ENCODE results near the gene OR2A14.

OR2A14 gene, protein sequence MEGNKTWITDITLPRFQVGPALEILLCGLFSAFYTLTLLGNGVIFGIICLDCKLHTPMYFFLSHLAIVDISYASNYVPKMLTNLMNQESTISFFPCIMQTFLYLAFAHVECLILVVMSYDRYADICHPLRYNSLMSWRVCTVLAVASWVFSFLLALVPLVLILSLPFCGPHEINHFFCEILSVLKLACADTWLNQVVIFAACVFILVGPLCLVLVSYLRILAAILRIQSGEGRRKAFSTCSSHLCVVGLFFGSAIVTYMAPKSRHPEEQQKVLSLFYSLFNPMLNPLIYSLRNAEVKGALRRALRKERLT

DNA sequence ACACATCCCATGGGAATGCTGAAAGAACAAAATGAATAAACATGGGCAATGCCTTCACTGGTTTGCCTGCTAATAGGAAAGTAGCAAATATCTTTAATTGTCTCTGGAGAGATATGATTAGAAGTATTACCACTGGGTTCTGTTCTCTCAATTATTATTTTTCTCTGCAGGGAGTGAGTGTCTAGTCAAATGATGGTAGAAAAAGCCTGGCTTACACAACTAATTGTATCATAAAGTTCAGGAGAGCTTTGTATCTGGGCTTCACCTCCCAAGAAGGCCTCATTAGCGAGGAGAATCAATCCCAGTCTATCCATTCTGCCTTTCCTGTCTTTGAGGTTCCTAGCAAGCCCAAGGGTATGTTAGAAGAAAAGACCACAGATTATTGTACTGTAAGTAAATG lies at the start of gene OR2A14:
TSS of gene OR2A14 (plus strand) at position 301 of the 400 bp plus-strand sequence. CDS start 5,937 bp downstream, outside the sequence.
- Histone ChIP-seq H3K27me3 (ENCODE audit: control insufficient read depth in 1 of 2, insufficient read depth in 2 of 2, low read length in 2 of 2) (no peaks in the 10 kb centered on the region), H3K4me1 (ENCODE audit: insufficient read depth, low read length) (no peaks in the 10 kb centered on the region), H3K9ac (ENCODE audit: low read length) (no peak within 1 kb of the TSS), H3K9me3 (ENCODE audit: low read length) (no peaks in the 10 kb centered on the region), H3K36me3 (ENCODE audit: insufficient read depth, low read length) (no peaks in the 10 kb centered on the region), H3K27ac (ENCODE audit: low read depth, low read length) (no peak within 1 kb of the TSS), H3K4me3 (ENCODE audit: low read depth in 1 of 2, low read length in 2 of 2) (no peak within 1 kb of the TSS)

- H3K27ac ChIP-seq (ENCODE audit: low read depth, low read length): no peak overlapping the region
- no peak overlapping the region for H3K9ac ChIP-seq (ENCODE audit: low read length)
- H3K36me3 ChIP-seq (ENCODE audit: insufficient read depth, low read length): no peaks in the 10 kb centered on the region
- H3K4me3 ChIP-seq (ENCODE audit: low read depth in 1 of 2, low read length in 2 of 2): no peak overlapping the region
- H3K27me3 ChIP-seq (ENCODE audit: control insufficient read depth in 1 of 2, insufficient read depth in 2 of 2, low read length in 2 of 2): no peaks in the 10 kb centered on the region
- no peaks in the 10 kb centered on the region for H3K9me3 ChIP-seq (ENCODE audit: low read length)
- no peaks in the 10 kb centered on the region for H3K4me1 ChIP-seq (ENCODE audit: insufficient read depth, low read length)
Observed at GRCh38 chr7:144074374-144074773, 48.6 kb upstream of the OR2A14 start.

DNA sequence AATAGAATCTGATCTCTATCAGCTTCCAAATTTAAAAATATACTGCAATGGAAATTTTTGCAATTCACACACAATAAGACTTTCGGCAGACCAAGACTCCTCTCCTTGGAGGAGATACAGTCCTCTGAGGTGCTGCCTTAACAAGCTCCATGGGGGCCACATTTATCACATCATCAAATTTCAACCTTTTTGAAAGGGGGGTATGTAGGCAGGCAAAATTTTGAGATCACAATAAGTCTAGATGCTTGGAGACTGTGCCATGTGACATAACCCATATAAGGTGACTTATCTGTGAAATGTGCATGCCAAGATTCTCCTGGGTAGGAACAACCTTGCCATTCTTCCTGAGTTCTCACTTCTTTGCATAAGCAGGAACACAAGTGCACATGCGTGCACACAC lies 37.0 kb upstream of the OR2A14 start, which contains the start of gene OR2A12:
TSS of gene OR2A12 (plus strand) at position 301 of the 400 bp plus-strand sequence. CDS start 8,830 bp downstream, outside the sequence.
- H3K36me3 ChIP-seq (ENCODE audit: insufficient read depth, low read length): no peaks in the 10 kb centered on the region
- H3K27ac ChIP-seq (ENCODE audit: low read depth, low read length): no peak within 1 kb of the TSS
- H3K9me3 ChIP-seq (ENCODE audit: low read length): no peaks in the 10 kb centered on the region
- H3K4me1 ChIP-seq (ENCODE audit: insufficient read depth, low read length): no peaks in the 10 kb centered on the region
- H3K27me3 ChIP-seq (ENCODE audit: control insufficient read depth in 1 of 2, insufficient read depth in 2 of 2, low read length in 2 of 2): no peaks in the 10 kb centered on the region
- no peak within 1 kb of the TSS for H3K9ac ChIP-seq (ENCODE audit: low read length)
- no peak within 1 kb of the TSS for H3K4me3 ChIP-seq (ENCODE audit: low read depth in 1 of 2, low read length in 2 of 2)

DNA sequence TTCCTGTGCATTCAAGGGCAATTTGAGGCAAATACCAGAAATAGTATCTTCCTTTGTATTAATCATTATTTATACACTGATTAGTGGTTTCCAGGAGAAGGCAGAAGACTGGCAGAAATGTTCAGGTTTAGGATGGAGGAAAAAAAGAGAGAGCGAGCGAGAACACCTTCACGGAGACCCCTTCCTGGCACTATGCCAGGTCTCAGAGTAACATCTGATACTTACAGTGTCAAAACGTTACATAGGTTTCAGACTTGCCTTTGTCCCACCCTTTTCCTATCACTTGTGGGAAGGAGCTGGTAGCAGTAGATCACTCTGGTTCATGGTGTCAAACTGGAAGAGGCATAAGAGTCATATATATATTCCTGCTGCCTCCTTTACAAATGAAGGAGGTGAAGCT lies 36.2 kb upstream of the OR2A14 start:
- H3K9ac ChIP-seq (ENCODE audit: low read length): no peak overlapping the region
- no peak overlapping the region for H3K4me3 ChIP-seq (ENCODE audit: low read depth in 1 of 2, low read length in 2 of 2)
- no peaks in the 10 kb centered on the region for H3K36me3 ChIP-seq (ENCODE audit: insufficient read depth, low read length)
- H3K27ac ChIP-seq (ENCODE audit: low read depth, low read length): no peak overlapping the region
- H3K9me3 ChIP-seq (ENCODE audit: low read length): no peaks in the 10 kb centered on the region
- no peaks in the 10 kb centered on the region for H3K27me3 ChIP-seq (ENCODE audit: control insufficient read depth in 1 of 2, insufficient read depth in 2 of 2, low read length in 2 of 2)
- H3K4me1 ChIP-seq (ENCODE audit: insufficient read depth, low read length): no peaks in the 10 kb centered on the region

DNA sequence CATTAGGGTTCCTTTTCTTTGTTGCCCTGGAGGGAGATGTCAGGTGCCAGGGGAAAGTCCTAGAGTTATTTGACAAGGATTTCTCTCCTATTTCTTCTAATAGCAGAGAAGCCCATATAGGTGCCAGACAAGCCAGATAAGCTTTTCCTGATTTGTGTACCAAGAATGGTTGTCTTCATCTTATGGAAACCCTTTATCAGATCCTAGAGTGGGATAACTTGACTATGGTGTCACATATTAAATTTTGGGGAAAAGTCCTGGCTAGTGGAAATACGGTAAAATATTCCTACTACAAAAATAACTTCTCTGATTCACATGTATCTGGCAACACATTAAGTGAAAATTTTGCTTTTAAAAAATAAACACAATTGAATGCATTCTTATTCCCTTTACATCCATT lies 35.7 kb upstream of the OR2A14 start:
- H3K27ac ChIP-seq (ENCODE audit: low read depth, low read length): no peak overlapping the region
- H3K27me3 ChIP-seq (ENCODE audit: control insufficient read depth in 1 of 2, insufficient read depth in 2 of 2, low read length in 2 of 2): no peaks in the 10 kb centered on the region
- H3K4me1 ChIP-seq (ENCODE audit: insufficient read depth, low read length): no peaks in the 10 kb centered on the region
- H3K9ac ChIP-seq (ENCODE audit: low read length): no peak overlapping the region
- no peak overlapping the region for H3K4me3 ChIP-seq (ENCODE audit: low read depth in 1 of 2, low read length in 2 of 2)
- no peaks in the 10 kb centered on the region for H3K36me3 ChIP-seq (ENCODE audit: insufficient read depth, low read length)
- H3K9me3 ChIP-seq (ENCODE audit: low read length): no peaks in the 10 kb centered on the region

DNA sequence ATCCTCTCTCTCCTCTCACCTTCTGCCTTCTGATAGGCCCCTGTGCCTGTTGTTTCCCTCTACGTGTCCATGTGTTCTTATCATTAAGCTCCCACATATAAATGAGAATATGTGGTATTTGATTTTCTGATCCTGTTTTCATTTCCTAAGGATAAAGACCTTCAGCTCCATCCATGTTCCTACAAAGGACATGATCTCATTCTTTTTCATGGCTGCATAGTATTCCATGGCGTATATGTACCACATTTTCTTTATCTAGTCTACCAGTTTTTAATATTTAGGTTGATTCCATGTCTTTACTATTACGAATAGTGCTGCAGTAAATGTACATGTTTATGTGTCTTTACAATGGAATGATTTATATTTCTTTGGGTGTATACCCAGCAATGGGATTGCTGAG lies 32.3 kb upstream of the OR2A14 start:
- H3K27ac ChIP-seq (ENCODE audit: low read depth, low read length): no peak overlapping the region
- H3K4me3 ChIP-seq (ENCODE audit: low read depth in 1 of 2, low read length in 2 of 2): no peak overlapping the region
- H3K27me3 ChIP-seq (ENCODE audit: control insufficient read depth in 1 of 2, insufficient read depth in 2 of 2, low read length in 2 of 2): no peaks in the 10 kb centered on the region
- no peaks in the 10 kb centered on the region for H3K4me1 ChIP-seq (ENCODE audit: insufficient read depth, low read length)
- no peaks in the 10 kb centered on the region for H3K36me3 ChIP-seq (ENCODE audit: insufficient read depth, low read length)
- H3K9me3 ChIP-seq (ENCODE audit: low read length): no peaks in the 10 kb centered on the region
- H3K9ac ChIP-seq (ENCODE audit: low read length): no peak overlapping the region

- Histone ChIP-seq H3K36me3 (ENCODE audit: insufficient read depth, low read length) (no peaks in the 10 kb centered on the region), H3K9ac (ENCODE audit: low read length) (no peak overlapping the region), H3K9me3 (ENCODE audit: low read length) (no peaks in the 10 kb centered on the region), H3K27ac (ENCODE audit: low read depth, low read length) (no peak overlapping the region), H3K4me3 (ENCODE audit: low read depth in 1 of 2, low read length in 2 of 2) (no peak overlapping the region), H3K4me1 (ENCODE audit: insufficient read depth, low read length) (no peaks in the 10 kb centered on the region), H3K27me3 (ENCODE audit: control insufficient read depth in 1 of 2, insufficient read depth in 2 of 2, low read length in 2 of 2) (no peaks in the 10 kb centered on the region)
Observed at GRCh38 chr7:144098776-144099175, 24.2 kb upstream of the OR2A14 start.

DNA sequence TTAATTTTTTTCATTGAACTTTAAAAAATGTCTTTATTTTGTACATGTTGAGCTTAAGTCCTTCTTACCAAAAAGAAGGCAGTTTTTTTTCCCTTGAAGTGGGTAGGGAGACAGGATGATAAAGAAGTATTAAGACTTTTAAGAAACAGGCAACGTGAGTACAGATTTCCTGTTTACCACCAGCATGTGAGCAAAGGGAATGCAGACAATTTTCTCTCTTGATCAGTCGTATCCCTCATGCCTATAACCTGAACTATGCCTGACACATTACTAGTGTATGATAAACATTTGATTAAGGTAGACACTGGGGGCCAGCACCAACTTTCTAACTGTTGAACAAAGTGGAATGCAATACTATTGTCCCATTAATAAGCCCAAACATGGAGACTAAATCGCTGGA lies 22.4 kb upstream of the OR2A14 start:
- Histone ChIP-seq H3K27ac (ENCODE audit: low read depth, low read length) (no peak overlapping the region), H3K4me1 (ENCODE audit: insufficient read depth, low read length) (no peaks in the 10 kb centered on the region), H3K9me3 (ENCODE audit: low read length) (no peaks in the 10 kb centered on the region), H3K27me3 (ENCODE audit: control insufficient read depth in 1 of 2, insufficient read depth in 2 of 2, low read length in 2 of 2) (no peaks in the 10 kb centered on the region), H3K36me3 (ENCODE audit: insufficient read depth, low read length) (no peaks in the 10 kb centered on the region), H3K9ac (ENCODE audit: low read length) (no peak overlapping the region), H3K4me3 (ENCODE audit: low read depth in 1 of 2, low read length in 2 of 2) (no peak overlapping the region)

DNA sequence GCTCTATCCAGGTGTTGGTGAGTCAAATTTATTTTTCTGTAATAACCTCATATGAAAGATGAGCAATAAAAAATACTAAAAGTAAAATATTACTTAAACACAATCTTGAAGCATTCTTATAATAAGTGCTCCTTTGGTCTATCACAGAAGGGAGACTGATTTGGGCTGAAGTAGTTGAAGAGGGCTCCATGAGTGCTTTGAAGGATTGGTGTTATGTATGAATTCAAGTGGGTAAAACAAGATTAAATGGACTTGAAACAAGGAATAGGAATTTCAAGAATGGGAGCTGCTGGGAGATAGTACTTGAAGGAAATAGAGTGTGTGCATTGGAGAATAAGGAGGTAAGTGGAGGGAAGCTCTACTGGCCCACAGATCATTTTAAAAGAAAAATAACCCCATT lies 20.9 kb upstream of the OR2A14 start:
- no peaks in the 10 kb centered on the region for H3K9me3 ChIP-seq (ENCODE audit: low read length)
- H3K4me3 ChIP-seq (ENCODE audit: low read depth in 1 of 2, low read length in 2 of 2): no peak overlapping the region
- H3K9ac ChIP-seq (ENCODE audit: low read length): no peak overlapping the region
- no peaks in the 10 kb centered on the region for H3K36me3 ChIP-seq (ENCODE audit: insufficient read depth, low read length)
- no peak overlapping the region for H3K27ac ChIP-seq (ENCODE audit: low read depth, low read length)
- no peaks in the 10 kb centered on the region for H3K4me1 ChIP-seq (ENCODE audit: insufficient read depth, low read length)
- H3K27me3 ChIP-seq (ENCODE audit: control insufficient read depth in 1 of 2, insufficient read depth in 2 of 2, low read length in 2 of 2): no peaks in the 10 kb centered on the region

DNA sequence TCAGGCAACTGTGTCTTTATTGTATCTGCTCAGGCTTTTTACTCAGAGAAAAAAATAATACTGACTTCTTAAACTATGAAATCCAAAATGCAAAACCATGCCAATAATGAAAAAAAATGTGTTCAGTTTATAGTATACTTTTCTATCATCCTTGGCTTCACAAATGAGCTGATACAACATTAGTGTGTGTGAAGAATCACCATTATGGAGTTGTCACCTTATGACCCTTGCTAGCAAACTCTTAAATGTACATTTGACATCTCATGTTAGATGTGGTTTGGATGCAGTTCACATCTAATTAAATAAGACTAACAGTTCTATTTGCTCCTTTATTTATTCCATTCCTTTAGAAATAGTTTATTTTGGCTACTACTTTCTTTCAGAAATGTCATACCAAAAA lies 17.8 kb upstream of the OR2A14 start:
- no peaks in the 10 kb centered on the region for H3K27me3 ChIP-seq (ENCODE audit: control insufficient read depth in 1 of 2, insufficient read depth in 2 of 2, low read length in 2 of 2)
- no peaks in the 10 kb centered on the region for H3K4me1 ChIP-seq (ENCODE audit: insufficient read depth, low read length)
- no peaks in the 10 kb centered on the region for H3K36me3 ChIP-seq (ENCODE audit: insufficient read depth, low read length)
- no peaks in the 10 kb centered on the region for H3K9me3 ChIP-seq (ENCODE audit: low read length)
- no peak overlapping the region for H3K4me3 ChIP-seq (ENCODE audit: low read depth in 1 of 2, low read length in 2 of 2)
- no peak overlapping the region for H3K27ac ChIP-seq (ENCODE audit: low read depth, low read length)
- H3K9ac ChIP-seq (ENCODE audit: low read length): no peak overlapping the region

DNA sequence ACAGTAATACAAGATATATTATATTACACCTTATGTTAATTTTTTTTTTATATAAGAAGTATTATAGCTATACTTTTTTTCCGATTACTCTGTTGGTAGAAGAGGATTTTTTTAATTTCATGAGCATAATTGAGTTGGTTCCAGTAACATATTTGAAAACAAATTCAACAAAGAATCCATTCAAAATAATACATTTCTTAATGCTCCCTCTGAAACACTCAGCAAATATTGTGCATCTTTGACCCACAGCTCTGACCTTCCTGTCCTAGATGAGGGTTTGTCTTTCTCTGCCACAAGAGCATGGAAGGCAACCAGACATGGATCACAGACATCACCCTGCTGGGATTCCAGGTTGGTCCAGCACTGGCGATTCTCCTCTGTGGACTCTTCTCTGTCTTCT lies 13.7 kb upstream of the OR2A14 start, which contains the start of gene OR2A2:
TSS of gene OR2A2 (plus strand) at position 301 of the 400 bp plus-strand sequence. CDS start at position 301, 0 bp downstream.
- no peaks in the 10 kb centered on the region for H3K36me3 ChIP-seq (ENCODE audit: insufficient read depth, low read length)
- H3K4me1 ChIP-seq (ENCODE audit: insufficient read depth, low read length): no peaks in the 10 kb centered on the region
- H3K27me3 ChIP-seq (ENCODE audit: control insufficient read depth in 1 of 2, insufficient read depth in 2 of 2, low read length in 2 of 2): no peaks in the 10 kb centered on the region
- H3K9me3 ChIP-seq (ENCODE audit: low read length): no peaks in the 10 kb centered on the region
- H3K9ac ChIP-seq (ENCODE audit: low read length): no peak within 1 kb of the TSS
- H3K27ac ChIP-seq (ENCODE audit: low read depth, low read length): no peak within 1 kb of the TSS
- H3K4me3 ChIP-seq (ENCODE audit: low read depth in 1 of 2, low read length in 2 of 2): no peak within 1 kb of the TSS

DNA sequence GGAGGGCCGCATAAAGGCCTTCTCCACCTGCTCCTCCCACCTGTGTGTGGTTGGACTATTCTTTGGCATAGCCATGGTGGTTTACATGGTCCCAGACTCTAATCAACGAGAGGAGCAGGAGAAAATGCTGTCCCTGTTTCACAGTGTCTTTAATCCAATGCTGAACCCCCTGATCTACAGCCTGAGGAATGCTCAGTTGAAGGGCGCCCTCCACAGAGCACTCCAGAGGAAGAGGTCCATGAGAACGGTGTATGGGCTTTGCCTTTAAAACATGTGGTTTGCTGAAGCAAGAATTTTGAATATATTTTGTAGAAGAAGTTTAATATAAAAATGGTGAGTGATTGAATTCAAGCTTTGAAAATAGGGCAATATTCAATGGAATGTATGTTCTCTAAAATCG lies 12.7 kb upstream of the OR2A14 start:
- Histone ChIP-seq H3K4me1 (ENCODE audit: insufficient read depth, low read length) (no peaks in the 10 kb centered on the region), H3K36me3 (ENCODE audit: insufficient read depth, low read length) (no peaks in the 10 kb centered on the region), H3K4me3 (ENCODE audit: low read depth in 1 of 2, low read length in 2 of 2) (no peak overlapping the region), H3K9ac (ENCODE audit: low read length) (no peak overlapping the region), H3K9me3 (ENCODE audit: low read length) (no peaks in the 10 kb centered on the region), H3K27ac (ENCODE audit: low read depth, low read length) (no peak overlapping the region), H3K27me3 (ENCODE audit: control insufficient read depth in 1 of 2, insufficient read depth in 2 of 2, low read length in 2 of 2) (no peaks in the 10 kb centered on the region)

All from muscle layer of colon (tissue), 2 donors.